Endothelial cell of umbilical vein (primary cell): ENCODE measurements around the gene HEMGN. TPM values are rescaled to one million over a fixed set of nuclear protein-coding genes. Genes with fewer than 3 reads are reported as not detected.
A peak's percentile ranks its signal among the peaks of the same experiment; 100 is the strongest.

ENCODE experiments used
- Bru-seq: library from RNA; stranded (reverse); fragments of 400-500 nt; gene quantifications from one replicate; lab custom pipeline; 2021; lab: Mats Ljungman, UMichigan
- BruChase-seq, 2 experiments: library from RNA; stranded (reverse); fragments of 400-500 nt; gene quantifications; one replicate each; lab custom pipeline; 2021; lab: Mats Ljungman, UMichigan
- BruUV-seq: library from RNA; stranded (reverse); fragments of 400-500 nt; replicated peaks from 2 replicates; lab custom pipeline; 2021; lab: Mats Ljungman, UMichigan
- CTCF ChIA-PET: fragments of 300-600, 350-600 bp; sonication (Branson Sonifier 250); formaldehyde crosslinking; loops from one replicate; lab custom pipeline; 2021; ENCODE audit warnings: antibody characterized with exemption, inconsistent platforms; lab: Charles Lee
- POLR2A ChIA-PET: fragments of 300-600, 350-600 bp; sonication (Branson Sonifier 250); formaldehyde crosslinking; loops from one replicate; lab custom pipeline; 2021; ENCODE audit warnings: antibody characterized with exemption, inconsistent platforms; lab: Charles Lee
- DNase-seq: peaks from one replicate; pipeline ENCODE4 v3.0.0-alpha.2; 2011; ENCODE audit warnings: low read depth, low spot score
- FAIRE-seq: peaks from 2 replicates; lab custom pipeline; 2011; peaks lifted over from hg19 to GRCh38; lab: Jason Lieb, UNC
- H2AFZ ChIP-seq: 2 replicates; pipeline ENCODE4 v1.6.0; 2012; ENCODE audit warnings: low read depth, low read length, control low read depth, inconsistent platforms
- H3K27ac ChIP-seq: 2 replicates; pipeline ENCODE4 v1.5.1; 2011; ENCODE audit warnings: low read depth, mild to moderate bottlenecking, control low read depth, low read length, moderate library complexity; ENCODE audit not compliant: insufficient read depth
- H3K27me3 ChIP-seq, 2 experiments: 2 replicates each; pipeline versions ENCODE4 v1.6.0 to v1.6.1; 2011; ENCODE audit warnings: low read length in 2 of 2, mixed read lengths in 1 of 2; ENCODE audit not compliant: control insufficient read depth in 2 of 2, insufficient read depth in 2 of 2
- H3K36me3 ChIP-seq, 2 experiments: 2 replicates in 1 of 2; 3 replicates in 1 of 2; pipeline ENCODE4 v1.5.1; 2011; ENCODE audit warnings: low read length in 2 of 2, mild to moderate bottlenecking in 1 of 2, moderate library complexity in 1 of 2; ENCODE audit not compliant: control insufficient read depth in 2 of 2, insufficient read depth in 2 of 2; ENCODE audit errors: extremely low read depth in 1 of 2
- H3K4me1 ChIP-seq: 3 replicates; pipeline ENCODE4 v1.5.1; 2011; ENCODE audit warnings: mild to moderate bottlenecking, low read length; ENCODE audit not compliant: control insufficient read depth, insufficient read depth; ENCODE audit errors: extremely low read depth
- H3K4me2 ChIP-seq: 2 replicates; pipeline ENCODE4 v1.6.1; 2011; ENCODE audit warnings: low read length, control low read depth, mixed read lengths; ENCODE audit not compliant: insufficient read depth
- H3K4me3 ChIP-seq, 3 experiments: fragments of 200-600 bp in 1 of 3; sonication (generic), shearing (Covaris generic) in 1 of 3; replicated peaks in 1 of 3; 2 replicates each; pipeline ENCODE4 v1.5.1; 2011 to 2016; ENCODE audit warnings: control low read depth in 3 of 3, low read length in 3 of 3, mild to moderate bottlenecking in 2 of 3, inconsistent platforms in 1 of 3, low read depth in 1 of 3, moderate library complexity in 1 of 3; ENCODE audit not compliant: insufficient read depth in 1 of 3
- H3K79me2 ChIP-seq: 2 replicates; pipeline ENCODE4 v1.6.0; 2012; ENCODE audit warnings: low read length, inconsistent platforms; ENCODE audit not compliant: control insufficient read depth, insufficient read depth
- H3K9ac ChIP-seq: replicated peaks from 2 replicates; pipeline ENCODE3; 2011; ENCODE audit warnings: low read length, control low read depth; ENCODE audit not compliant: insufficient read depth; ENCODE audit errors: extremely low read depth
- H3K9me1 ChIP-seq: replicated peaks from 3 replicates; pipeline ENCODE4 v1.6.0; 2011; ENCODE audit warnings: mild to moderate bottlenecking, low read length; ENCODE audit not compliant: control insufficient read depth, insufficient read depth; ENCODE audit errors: extremely low read depth
- H3K9me3 ChIP-seq: replicated peaks from 2 replicates; pipeline ENCODE4 v1.5.1; 2012; ENCODE audit warnings: low read length, inconsistent platforms; ENCODE audit not compliant: control insufficient read depth, insufficient read depth
- H4K20me1 ChIP-seq: replicated peaks from 2 replicates; pipeline ENCODE3; 2011; ENCODE audit warnings: mild to moderate bottlenecking, low read length; ENCODE audit not compliant: control insufficient read depth, insufficient read depth; ENCODE audit errors: extremely low read depth
- EZH2 ChIP-seq: IDR thresholded peaks from 2 replicates; pipeline ENCODE4 v1.6.1; 2012; ENCODE audit warnings: borderline replicate concordance, low read depth, mild to moderate bottlenecking, moderate library complexity, low read length, inconsistent platforms; ENCODE audit not compliant: severe bottlenecking
- FOS ChIP-seq: IDR thresholded peaks from 2 replicates; pipeline ENCODE4 v1.6.1; 2011; ENCODE audit warnings: mild to moderate bottlenecking, low read length, moderate library complexity, borderline replicate concordance; ENCODE audit not compliant: insufficient read depth
- GATA2 ChIP-seq: IDR thresholded peaks from 2 replicates; pipeline ENCODE4 v1.7.0; 2011; ENCODE audit warnings: low read depth, mild to moderate bottlenecking, moderate library complexity, mixed read lengths, low read length; ENCODE audit not compliant: insufficient read length, insufficient read depth
- MYC ChIP-seq: IDR thresholded peaks from one replicate; pipeline ENCODE4 v1.6.1; 2011; ENCODE audit warnings: mild to moderate bottlenecking, low read depth, low read length
- POLR2A ChIP-seq: IDR thresholded peaks from 2 replicates; pipeline ENCODE4 v1.6.1; 2012; ENCODE audit warnings: low read depth, mild to moderate bottlenecking, control low read depth, low read length
- POLR2AphosphoS5 ChIP-seq: IDR thresholded peaks from 2 replicates; pipeline ENCODE4 v1.6.1; 2012; ENCODE audit warnings: low read depth, mild to moderate bottlenecking, control low read depth, low read length, moderate library complexity; ENCODE audit not compliant: insufficient read depth
- dilution Hi-C: fragments of 300-500 bp; cut with MboI; formaldehyde crosslinking; loops from one replicate; pipeline ENCODE4 v1.15.0; 2019; ENCODE audit warnings: low sequenced_read_pairs; ENCODE audit not compliant: extremely low pct_ligation_motif_present
- intact Hi-C: fragments of 100-400 bp; cut with micrococcal nuclease; formaldehyde crosslinking; loops from one replicate; pipeline ENCODE4 v1.10.0; 2022
- long read RNA-seq: library from polyadenylated mRNA; stranded (forward); transcript quantifications from one replicate; pipeline ENCODE4 v2.0.0, GENCODE V29; 2021
- polyA minus RNA-seq, 3 experiments: library from RNA; depleted of rRNA, polyadenylated mRNA; stranded (reverse); fragments of >200 nt; gene quantifications; 1 replicate in 1 of 3; 2 replicates in 2 of 3; pipeline ENCODE4 v1.2.3, GENCODE V29; 2011
- polyA plus RNA-seq, 4 experiments: library from polyadenylated mRNA; depleted of rRNA in 3 of 4; stranded (reverse) in 3 of 4; unstranded in 1 of 4; fragments of >200 nt; gene quantifications; 2 replicates each; pipeline versions ENCODE4 v1.2.1 to v1.2.3, GENCODE V29; 2011 to 2012; ENCODE audit warnings: missing spikeins in 1 of 4
- total RNA-seq: library from RNA; stranded (reverse); gene quantifications from 2 replicates; pipeline ENCODE4 v1.2.3, GENCODE V29; 2021
- TF ChIP-seq, protein P1 (sequence below), 2 donors: IDR thresholded peaks; 1 replicate in 1 of 2; 2 replicates in 1 of 2; pipeline ENCODE4 v1.5.1; 2011; ENCODE audit warnings: low read length in 2 of 2, mild to moderate bottlenecking in 2 of 2, moderate library complexity in 2 of 2, control low read depth in 1 of 2, inconsistent platforms in 1 of 2, low read depth in 1 of 2; ENCODE audit not compliant: insufficient read depth in 1 of 2; ENCODE audit errors: extremely low read depth in 1 of 2

Gene HEMGN, protein sequence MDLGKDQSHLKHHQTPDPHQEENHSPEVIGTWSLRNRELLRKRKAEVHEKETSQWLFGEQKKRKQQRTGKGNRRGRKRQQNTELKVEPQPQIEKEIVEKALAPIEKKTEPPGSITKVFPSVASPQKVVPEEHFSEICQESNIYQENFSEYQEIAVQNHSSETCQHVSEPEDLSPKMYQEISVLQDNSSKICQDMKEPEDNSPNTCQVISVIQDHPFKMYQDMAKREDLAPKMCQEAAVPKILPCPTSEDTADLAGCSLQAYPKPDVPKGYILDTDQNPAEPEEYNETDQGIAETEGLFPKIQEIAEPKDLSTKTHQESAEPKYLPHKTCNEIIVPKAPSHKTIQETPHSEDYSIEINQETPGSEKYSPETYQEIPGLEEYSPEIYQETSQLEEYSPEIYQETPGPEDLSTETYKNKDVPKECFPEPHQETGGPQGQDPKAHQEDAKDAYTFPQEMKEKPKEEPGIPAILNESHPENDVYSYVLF
- total RNA-seq (not detected in 2 replicates), polyA plus RNA-seq (not detected in 2 replicates), polyA minus RNA-seq (0.15 and 0.68 TPM in 2 replicates), Bru-seq, nascent RNA (not detected), BruChase-seq, experiment 1, labeled RNA remaining after a 6-hour chase (percentile 11 among the genes with signal in this experiment), BruChase-seq, experiment 2, labeled RNA remaining after a 2-hour chase (percentile 5 among the genes with signal in this experiment)
- not detected in 2 replicates for polyA plus RNA-seq (2011; cell fraction: cytosol; rRNA removed)
- polyA plus RNA-seq (2011; cell fraction: nucleus; rRNA removed), result not detected in 2 replicates
- polyA plus RNA-seq (2012), result not detected in 2 replicates
- not detected for polyA minus RNA-seq (2011; cell fraction: cytosol; rRNA and poly(A)+ RNA removed)
- not detected in 2 replicates for polyA minus RNA-seq (2011; cell fraction: nucleus; rRNA and poly(A)+ RNA removed)
- long read RNA-seq, result 0 reads

DNA sequence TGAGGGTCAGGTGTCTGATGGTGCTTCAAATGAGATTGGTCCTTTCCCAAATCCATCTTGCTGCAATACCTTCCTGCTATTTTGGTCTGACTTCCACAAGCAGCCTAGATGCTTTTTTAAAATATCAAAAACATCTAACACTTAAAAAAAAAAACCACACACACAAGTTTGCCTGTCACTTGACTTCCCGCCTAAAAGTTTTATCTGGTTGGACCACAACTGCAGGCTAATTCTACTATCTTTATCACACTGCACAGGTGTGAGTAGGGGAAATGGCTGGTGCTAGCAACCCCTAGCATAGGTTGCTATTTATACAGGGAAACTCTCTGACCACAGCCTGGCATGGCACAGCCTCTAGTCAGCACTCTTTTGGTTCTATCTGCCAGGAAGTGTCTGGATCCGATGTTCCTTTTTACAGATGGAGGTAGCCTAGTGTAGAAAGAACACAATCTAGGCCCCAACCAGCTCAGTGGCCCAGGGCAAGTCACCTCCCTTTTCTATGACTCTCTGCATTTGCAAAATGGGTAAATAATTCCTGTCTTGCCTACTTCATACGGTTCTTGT lies at the start of gene HEMGN:
HEMGN (minus strand) TSS at position 92 of the 564 bp plus-strand sequence; CDS start at position 56, 36 bp downstream.
- H3K9me1 ChIP-seq, result no peaks in the 10 kb centered on the region
- no peak within 1 kb of the TSS for H3K4me2 ChIP-seq
- no peaks in the 10 kb centered on the region for H3K36me3 ChIP-seq
- no peak within 1 kb of the TSS for H3K4me3 ChIP-seq
- peaks cover 41 to 77% of the 10 kb centered on the region in 2 experiments for H3K27me3 ChIP-seq
- ChIA-PET POLR2A (no interaction called here), CTCF (no interaction called here)
- no peaks in the 10 kb centered on the region for H3K4me1 ChIP-seq
- DNase-seq (no peak), FAIRE-seq (no peak)
- TF ChIP-seq GATA2, result no peak
- TF ChIP-seq POLR2A, result no peak
- no peaks in the 10 kb centered on the region for H3K9me3 ChIP-seq
- BruUV-seq, result no TSS peak
- no peak within 1 kb of the TSS for H3K27ac ChIP-seq
- dilution Hi-C loops (no loop called here), intact Hi-C loops (loop anchor here (5.0 kb wide), 1 partner anchor 34 kb away; no protein-coding TSS in a partner anchor)
- no peak within 1 kb of the TSS for H2AFZ ChIP-seq
- no peak within 1 kb of the TSS for H3K9ac ChIP-seq
- H4K20me1 ChIP-seq, result no peaks in the 10 kb centered on the region
- no peaks in the 10 kb centered on the region for H3K79me2 ChIP-seq

DNA sequence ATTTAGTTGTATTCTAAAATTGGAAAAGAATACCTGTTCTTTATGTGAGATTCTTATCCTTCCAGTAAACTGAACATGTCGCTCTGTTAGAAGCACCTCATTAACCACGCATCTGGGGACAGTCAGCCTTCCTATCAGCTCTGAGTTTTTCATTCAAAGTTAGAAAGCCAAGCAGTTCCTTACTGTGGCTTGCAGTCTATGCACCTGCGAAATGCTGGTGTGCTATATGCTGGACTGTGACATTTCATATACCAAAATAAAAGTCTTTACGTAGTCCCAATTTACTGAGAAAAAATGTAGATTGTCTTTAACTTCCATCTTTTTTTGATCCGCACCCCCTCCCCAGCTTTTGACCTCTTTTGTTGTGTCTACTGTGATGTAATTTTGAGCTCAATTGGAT lies 49.5 kb upstream of the HEMGN start:
- no peak overlapping the region for H3K27ac ChIP-seq
- FAIRE-seq (no peak), DNase-seq (no peak)
- no peaks in the 10 kb centered on the region for H3K27me3 ChIP-seq
- H4K20me1 ChIP-seq, result peaks cover 8% of the 10 kb centered on the region
- POLR2A ChIA-PET, result no interaction called here
- no peak overlapping the region for H2AFZ ChIP-seq
- H3K79me2 ChIP-seq, result peaks cover 93% of the 10 kb centered on the region
- intact Hi-C loops (no loop called here), dilution Hi-C loops (no loop called here)
- no TSS peak for BruUV-seq
- CTCF ChIA-PET, result interaction anchor here (0.8 to 2.2 kb wide), 4 partner anchors 10 to 97 kb away, joined by 3 to 11 read pairs (median 4); partner anchors contain the start of gene NANS
- H3K9ac ChIP-seq, result no peak overlapping the region
- H3K4me2 ChIP-seq, result no peak overlapping the region
- H3K4me1 ChIP-seq, result peaks cover 30% of the 10 kb centered on the region
- no peaks in the 10 kb centered on the region for H3K9me1 ChIP-seq
- H3K36me3 ChIP-seq, result no peaks in the 10 kb centered on the region
- no peak overlapping the region for H3K4me3 ChIP-seq
- H3K9me3 ChIP-seq, result no peaks in the 10 kb centered on the region
- TF ChIP-seq POLR2A (no peak), MYC (no peak), EZH2 (no peak), POLR2AphosphoS5 (no peak), FOS (no peak)
- TF ChIP-seq, protein P1, sequence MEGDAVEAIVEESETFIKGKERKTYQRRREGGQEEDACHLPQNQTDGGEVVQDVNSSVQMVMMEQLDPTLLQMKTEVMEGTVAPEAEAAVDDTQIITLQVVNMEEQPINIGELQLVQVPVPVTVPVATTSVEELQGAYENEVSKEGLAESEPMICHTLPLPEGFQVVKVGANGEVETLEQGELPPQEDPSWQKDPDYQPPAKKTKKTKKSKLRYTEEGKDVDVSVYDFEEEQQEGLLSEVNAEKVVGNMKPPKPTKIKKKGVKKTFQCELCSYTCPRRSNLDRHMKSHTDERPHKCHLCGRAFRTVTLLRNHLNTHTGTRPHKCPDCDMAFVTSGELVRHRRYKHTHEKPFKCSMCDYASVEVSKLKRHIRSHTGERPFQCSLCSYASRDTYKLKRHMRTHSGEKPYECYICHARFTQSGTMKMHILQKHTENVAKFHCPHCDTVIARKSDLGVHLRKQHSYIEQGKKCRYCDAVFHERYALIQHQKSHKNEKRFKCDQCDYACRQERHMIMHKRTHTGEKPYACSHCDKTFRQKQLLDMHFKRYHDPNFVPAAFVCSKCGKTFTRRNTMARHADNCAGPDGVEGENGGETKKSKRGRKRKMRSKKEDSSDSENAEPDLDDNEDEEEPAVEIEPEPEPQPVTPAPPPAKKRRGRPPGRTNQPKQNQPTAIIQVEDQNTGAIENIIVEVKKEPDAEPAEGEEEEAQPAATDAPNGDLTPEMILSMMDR (IDR thresholded peaks at IDR 0.05; ENCODE audit: extremely low read depth in 1 of 2, insufficient read depth in 1 of 2, low read depth in 1 of 2, low read length in 2 of 2), result no peak
